Measurements from ENCODE around the gene LMNTD2.

DNA sequence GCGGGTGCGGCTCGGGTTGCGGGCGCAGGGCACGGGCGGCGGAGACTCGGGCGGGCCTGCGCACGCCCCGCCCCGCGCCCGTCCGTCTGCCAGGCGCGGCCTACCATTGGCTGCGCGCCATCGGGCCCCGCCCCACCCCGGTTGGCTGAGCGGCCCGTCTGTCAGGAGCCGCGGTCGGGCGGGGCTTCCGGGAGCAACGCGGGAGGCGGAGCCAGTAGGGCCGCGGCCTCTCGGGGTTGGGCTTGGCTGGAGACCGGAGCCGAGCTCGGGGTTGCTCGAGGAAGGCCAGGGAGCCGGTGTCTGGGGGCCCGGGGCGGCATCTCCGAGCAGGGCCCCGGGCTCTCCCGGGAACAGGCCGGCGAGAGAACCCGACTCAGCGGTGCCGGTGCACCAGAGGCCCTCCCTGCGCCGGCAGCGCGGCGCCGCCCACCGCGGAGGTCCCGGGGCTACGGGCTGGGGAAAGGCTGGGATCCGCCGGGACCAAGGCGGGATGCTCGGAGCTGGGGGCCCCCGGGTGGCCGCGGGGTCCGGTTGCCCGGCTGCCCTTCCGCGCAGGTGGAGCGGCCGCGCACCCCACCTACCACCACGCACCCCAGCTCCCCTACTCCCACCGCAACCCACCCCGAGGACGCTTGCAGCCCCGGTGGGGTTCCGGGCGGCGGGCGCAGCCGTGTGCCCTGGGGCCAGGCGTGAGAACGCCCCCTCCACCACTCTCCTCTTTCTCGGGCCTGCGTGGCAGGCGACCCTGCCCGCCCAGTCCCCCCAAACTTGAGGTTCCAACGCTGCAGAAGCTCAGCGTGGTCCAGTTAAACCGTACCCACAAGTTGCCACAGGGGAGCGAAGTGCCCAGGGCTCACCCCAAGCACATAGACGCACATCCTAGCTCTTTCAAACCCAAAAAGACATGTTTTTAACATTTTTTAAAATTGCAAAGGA lies 24.8 kb downstream of the LMNTD2 start, which contains the start of gene HRAS:
- TF ChIP-seq TARDBP (IDR thresholded peaks at IDR 0.05) (no peak), SUZ12 (IDR thresholded peaks at IDR 0.05) (no peak), CTBP1 (IDR thresholded peaks at IDR 0.05; ENCODE audit: borderline replicate concordance) (no peak), FOXM1 (IDR thresholded peaks at IDR 0.05; ENCODE audit: borderline replicate concordance) (no peak), SP1 (IDR thresholded peaks at IDR 0.05) (no peak), BHLHE40 (IDR thresholded peaks at IDR 0.05; ENCODE audit: borderline replicate concordance) (no peak), FOXK2 (IDR thresholded peaks at IDR 0.05) (no peak), ELF4 (IDR thresholded peaks at IDR 0.05) (no peak)
